HG03175 (cell line): Measurements from ENCODE around the gene ATP2A3.

Experiments used
- ATAC-seq: cut with Tn5 transposase; IDR thresholded peaks from one replicate; pipeline ENCODE4 v1.9.1; 2021; ENCODE audit warnings: mild to moderate bottlenecking, moderate library complexity; ENCODE audit not compliant: unreplicated experiment

The ATP2A3 gene

DNA sequence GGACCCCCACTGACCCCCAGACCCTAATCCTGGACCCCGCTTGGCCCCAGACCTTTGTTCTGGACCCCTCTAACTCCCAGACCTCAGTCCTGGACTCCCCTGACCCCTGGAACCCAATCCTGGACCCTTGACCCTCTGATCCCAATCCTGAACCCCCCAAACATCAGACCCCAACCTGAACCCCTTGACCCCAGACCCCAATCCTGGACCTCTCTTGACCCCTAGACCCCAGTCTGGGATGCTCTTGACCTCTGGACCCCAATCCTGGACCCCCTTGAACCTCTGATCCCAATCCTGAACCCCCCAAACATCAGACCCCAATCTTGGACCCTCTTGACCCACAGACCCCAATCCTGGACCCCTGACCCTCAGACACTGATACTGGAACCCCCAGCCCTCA lies 34.5 kb downstream of the ATP2A3 start:
- no peak for ATAC-seq

- ATAC-seq, result no peak
Observed at GRCh38 chr17:3929181-3929580, 35.1 kb downstream of the ATP2A3 start.

- no peak for ATAC-seq
Observed at GRCh38 chr17:3928406-3928805, 35.8 kb downstream of the ATP2A3 start.

- ATAC-seq, result no peak
Observed at GRCh38 chr17:3927628-3928340, 36.5 kb downstream of the ATP2A3 start.

DNA sequence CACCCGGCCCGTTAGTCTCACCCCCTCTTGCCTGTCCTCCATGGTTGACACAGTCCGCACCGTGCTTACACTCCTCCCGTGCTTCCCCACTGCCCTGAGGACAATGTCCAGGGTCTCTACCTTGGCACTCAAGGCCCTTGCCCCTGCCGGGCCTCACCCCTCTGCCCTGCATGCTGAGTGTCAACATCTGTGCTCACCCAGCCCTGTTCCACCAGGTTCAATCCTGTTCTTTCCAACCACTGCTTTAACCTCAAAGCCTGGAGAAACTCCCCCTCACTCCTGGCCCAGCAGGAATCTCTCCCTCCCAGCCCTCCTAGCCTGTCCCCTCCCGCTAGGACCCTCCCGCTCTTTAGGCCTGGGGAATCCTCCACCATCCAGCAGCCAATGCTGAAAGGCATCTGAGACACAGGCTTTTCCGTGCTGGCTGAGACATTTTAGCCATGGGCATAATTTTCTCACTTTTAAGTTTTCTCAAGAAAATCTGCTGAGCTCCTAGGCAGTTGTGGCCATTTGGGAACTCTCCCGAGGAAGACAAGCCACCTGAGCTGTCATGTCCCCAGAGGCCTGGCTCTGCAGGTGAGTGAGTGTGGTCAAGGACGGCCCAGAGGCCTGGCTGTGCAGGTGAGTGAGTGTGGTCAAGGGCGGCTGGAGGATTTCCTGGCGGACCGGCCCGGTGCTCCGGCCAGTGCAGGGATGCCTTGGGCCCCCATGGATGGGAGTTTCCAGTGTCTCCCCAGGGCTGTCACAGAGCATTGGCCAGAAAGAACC lies 37.2 kb downstream of the ATP2A3 start:
- no peak for ATAC-seq

- no peak for ATAC-seq
Observed at GRCh38 chr17:3925684-3926485, 38.4 kb downstream of the ATP2A3 start.

DNA sequence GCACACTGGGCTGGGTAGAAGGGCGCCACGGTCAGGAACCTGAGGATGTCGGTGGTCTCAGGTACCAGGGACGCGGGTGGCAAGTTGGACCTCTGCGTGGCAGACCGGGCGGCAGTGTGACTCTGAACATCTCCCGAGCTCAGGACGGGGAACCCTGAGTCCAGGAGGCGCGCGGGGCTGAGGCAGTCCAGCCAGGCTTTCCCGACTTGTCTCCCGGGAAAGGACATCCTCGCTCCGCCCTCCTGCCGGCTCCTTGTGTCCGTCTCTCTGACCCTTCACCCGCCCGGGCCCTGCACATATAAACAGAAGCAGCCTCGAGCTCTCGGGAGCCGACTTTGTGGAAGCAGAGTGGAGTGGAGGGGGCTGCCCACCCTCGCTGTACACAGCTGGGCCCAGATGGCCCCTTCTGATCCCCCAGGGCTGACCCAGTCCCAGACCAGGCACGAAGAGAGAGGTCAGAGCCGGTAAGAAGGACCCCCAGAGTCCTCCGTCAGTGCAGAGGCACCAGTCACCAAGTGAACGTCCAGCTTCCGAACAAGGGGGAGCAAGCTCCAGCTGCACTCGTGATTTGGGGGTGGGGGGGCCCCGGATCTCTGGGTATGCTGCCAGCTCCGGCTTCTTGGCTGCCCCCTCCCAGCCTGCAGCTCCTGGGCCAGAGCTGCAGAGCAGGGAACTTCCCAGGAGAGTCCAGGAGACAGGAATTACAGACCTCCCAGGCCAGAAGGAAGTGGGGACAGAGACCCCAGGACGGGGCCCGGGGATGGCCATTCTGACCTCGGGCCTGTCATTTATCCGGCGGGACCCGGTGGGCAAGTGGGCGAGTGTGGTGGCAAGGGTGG lies 39.5 kb downstream of the ATP2A3 start:
- ATAC-seq, result no peak

DNA sequence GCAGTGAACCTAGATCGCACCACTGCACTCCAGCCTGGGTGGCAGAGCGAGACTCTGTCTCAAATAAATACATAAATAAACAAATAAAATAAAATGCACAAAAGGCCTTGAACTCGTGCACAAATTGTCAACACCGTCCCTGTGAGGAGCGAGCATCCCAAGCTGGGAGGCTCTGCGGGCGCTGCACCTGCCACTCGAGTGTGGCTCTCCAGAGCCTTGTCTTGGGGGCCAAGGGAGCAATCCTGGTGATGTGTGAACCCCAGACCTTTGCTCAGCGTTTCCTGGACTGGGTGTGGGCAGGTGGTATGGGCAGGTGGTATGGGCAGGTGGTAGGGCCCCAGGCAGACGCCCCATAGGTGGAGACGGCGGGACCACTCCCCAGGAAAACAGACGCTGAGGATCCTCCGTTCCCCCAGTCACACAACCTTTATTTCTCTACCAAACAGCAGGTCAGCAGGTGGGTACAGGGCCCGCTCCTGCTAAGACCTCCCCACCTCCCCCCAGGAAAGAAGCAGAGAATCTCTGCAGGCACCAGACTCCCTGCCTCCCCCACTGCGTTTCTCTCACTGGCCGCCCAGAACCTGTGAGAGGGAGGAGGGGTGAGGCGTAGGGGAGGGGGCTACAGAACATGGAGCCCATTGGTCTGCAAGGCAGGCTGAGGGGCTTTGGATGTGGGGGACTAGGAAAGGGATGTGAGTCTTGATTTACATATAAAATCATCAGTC lies 40.6 kb downstream of the ATP2A3 start:
- no peak for ATAC-seq

DNA sequence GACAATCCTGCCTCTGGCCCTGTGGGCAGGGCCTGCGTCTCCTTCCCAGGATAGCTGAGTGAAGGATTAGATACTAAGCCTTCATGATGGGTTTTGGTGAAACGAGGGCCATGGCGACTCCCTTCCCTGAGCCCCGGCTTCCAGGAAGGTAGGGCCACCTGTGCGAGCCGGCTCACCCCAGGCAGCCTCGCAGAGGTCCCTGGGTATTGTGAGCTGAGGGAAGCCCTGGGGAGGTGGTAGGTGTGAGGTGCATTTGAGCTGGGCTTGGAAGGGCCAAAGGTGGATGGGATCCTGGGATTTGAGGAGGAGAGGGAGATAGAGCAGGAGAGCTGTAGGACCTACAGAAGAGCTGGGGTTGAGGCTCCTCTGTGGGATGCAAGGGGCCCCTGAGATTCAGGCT lies 41.5 kb downstream of the ATP2A3 start:
- no peak for ATAC-seq

GRCh38 chr17:3921502-3922319 lies 42.5 kb downstream of the ATP2A3 start:
- ATAC-seq, result no peak

- ATAC-seq, result no peak
Observed at GRCh38 chr17:3921006-3921405, 43.2 kb downstream of the ATP2A3 start.

GRCh38 chr17:3919123-3919624 lies 45.1 kb downstream of the ATP2A3 start:
- no peak for ATAC-seq

- no peak for ATAC-seq
Observed at GRCh38 chr17:3918372-3919122, 45.7 kb downstream of the ATP2A3 start.

- no peak for ATAC-seq
Observed at GRCh38 chr17:3917391-3917931, 46.8 kb downstream of the ATP2A3 start.

DNA sequence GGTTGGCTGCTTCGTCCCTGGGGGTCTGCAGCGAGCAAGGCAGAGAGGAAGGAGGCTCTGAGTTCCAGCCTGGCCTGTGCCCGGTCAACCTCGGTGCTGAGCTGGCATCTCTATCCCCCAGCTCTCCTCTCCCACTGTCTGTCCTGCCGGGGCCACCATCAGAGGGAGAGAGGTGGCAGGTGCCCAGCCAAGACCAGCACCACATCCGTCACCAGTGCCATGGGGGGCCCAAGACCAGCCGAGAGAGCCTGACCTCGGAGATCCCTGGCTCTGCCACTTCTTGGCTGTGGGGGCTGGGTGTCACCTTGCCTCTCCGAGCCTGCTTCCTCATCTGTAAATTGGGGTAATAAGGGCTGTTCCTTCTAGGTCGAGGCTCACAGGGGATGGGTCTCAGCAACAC lies 47.4 kb downstream of the ATP2A3 start:
- ATAC-seq, result no peak

DNA sequence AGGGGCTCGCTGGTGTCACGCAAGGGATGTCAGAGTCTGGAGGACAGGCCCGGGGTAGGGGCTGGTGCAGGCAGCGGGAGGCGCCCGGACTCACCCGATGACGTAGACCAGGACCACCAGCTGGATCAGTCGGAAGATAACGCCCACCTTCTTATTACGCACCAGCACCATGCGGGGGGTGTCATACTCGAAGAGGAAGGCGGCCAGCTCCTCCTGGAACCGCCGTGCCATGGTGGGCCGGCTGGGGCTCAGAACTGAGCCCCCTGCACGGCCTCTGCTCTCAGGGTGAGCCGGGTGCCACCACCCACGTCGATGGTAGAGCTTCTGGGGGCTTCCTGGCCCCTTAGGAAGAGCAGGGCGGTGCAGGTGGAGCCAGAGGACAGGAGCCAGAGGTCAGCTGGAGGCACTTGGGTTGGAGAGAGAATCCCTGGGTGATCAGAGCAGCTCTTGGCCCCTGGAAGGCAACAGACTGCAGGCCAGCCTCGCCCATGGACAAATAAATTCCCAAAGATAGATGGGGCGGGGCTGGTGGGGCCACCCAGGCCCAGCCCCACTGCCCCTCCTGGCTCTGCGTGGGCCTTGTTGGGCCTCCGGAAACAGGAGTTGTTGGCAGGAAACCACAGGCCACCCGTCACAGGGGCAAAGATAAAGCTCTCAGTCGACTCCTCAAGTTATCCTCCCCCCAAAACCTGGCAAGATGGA lies 48.1 kb downstream of the ATP2A3 start, which contains the start of gene P2RX1:
Gene P2RX1 (minus strand): TSS at position 471 of the 702 bp plus-strand sequence. CDS start 240 bp downstream, at position 231.
- ATAC-seq, result no peak

GRCh38 chr17:3915581-3915994 lies 48.6 kb downstream of the ATP2A3 start:
- no peak for ATAC-seq
